Measurements from ENCODE around the gene SLC6A3.

The SLC6A3 gene

GRCh38 chr5:1396293-1396816 lies 48.9 kb downstream of the SLC6A3 start:
- no peak for TF ChIP-seq ZNF274 (IDR thresholded peaks at IDR 0.05; ENCODE audit: low read depth, low read length)
- no peak overlapping the region for H3K4me3 ChIP-seq (ENCODE audit: low read length)

DNA sequence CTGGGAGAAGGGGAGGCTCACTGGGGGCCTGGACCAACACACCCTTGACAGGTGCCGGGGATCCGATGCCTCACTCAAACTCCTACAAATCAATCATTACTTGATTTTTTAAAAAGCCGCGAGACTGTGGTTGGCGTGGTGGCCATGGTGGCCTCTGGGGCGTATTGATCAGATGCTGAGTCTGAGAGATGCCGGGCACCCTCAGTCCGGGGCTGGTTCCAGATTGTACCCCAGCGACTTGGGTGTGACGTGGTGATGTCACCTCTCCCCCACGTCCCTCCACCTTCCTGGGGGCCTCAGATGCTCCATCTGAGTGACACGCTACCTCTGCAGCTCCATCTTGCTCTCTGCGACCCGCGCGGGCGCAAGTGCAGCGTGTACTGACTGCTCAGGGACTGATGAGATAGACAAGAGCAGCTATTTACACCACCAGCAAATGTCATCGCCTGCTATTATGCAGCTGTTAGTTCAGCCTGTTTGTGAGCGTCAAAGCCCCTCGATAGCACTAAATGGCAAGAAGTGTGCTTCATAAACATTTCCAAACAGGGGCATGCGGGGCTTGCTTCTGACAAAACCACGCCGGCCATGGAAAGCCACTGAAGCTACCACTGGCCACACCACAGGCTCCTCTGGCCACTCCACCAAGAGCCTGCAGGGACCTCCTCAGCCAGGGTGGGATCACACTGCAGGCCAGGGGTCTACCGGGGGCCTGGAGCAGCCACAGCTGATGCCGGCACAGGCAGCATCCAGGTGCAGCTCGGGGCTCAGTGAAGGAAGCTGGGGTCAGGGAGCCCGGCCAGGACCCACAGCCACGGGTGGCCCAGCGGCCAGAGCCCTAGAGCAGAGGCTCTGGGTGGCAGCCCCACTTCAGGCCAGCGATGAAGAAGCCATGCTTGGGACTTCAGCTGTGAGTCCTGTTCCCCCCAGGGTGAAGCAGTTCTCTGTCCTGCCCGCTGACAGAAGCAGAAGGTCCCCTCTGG lies 50.1 kb downstream of the SLC6A3 start:
- no peak overlapping the region for H3K4me3 ChIP-seq (ENCODE audit: low read length)
- TF ChIP-seq ZNF274 (IDR thresholded peaks at IDR 0.05; ENCODE audit: low read depth, low read length): no peak

DNA sequence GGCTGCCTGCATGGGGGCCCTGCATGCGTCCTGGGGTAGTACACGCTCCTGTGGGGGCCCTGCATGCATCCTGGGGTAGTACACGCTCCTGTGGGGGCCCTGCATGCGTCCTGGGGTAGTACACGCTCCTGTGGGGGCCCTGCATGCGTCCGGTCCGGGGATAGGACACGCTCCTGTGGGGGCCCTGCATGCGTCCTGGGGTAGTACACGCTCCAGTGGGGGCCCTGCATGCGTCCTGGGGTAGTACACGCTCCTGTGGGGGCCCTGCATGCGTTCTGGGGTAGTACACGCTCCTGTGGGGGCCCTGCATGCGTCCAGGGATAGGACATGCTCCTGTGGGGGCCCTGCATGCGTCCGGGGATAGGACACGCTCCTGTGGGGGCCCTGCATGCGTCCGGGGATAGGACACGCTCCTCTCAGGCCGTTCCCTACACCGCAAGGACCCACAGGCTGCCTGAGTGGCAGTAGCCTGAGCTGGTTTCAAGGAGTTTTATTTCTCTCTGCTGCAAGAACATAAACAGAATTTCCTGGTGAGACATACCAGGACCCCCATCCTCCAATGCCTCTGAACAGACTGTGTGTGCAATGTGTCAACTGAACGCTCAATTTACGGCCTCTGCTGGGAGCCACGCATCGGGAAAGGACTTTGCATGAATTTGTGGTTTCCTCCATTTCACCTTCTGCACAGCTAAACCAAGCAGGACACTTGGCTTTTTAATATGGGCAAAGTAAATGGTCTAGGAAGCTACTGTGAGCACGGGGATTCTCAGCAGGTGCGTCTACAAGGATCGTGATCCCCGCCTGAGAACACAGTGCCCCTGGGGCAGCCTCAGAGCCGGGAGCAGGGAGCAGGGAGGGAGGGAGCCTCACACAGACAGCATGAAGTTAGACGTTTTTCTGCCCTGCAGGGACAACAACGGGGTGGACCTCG lies 51.4 kb downstream of the SLC6A3 start:
- H3K4me3 ChIP-seq (ENCODE audit: low read length): no peak overlapping the region
- TF ChIP-seq ZNF274 (IDR thresholded peaks at IDR 0.05; ENCODE audit: low read depth, low read length): no peak

GRCh38 chr5:1392801-1393565 lies 52.3 kb downstream of the SLC6A3 start:
- no peak for TF ChIP-seq ZNF274 (IDR thresholded peaks at IDR 0.05; ENCODE audit: low read depth, low read length)
- no peak overlapping the region for H3K4me3 ChIP-seq (ENCODE audit: low read length)

DNA sequence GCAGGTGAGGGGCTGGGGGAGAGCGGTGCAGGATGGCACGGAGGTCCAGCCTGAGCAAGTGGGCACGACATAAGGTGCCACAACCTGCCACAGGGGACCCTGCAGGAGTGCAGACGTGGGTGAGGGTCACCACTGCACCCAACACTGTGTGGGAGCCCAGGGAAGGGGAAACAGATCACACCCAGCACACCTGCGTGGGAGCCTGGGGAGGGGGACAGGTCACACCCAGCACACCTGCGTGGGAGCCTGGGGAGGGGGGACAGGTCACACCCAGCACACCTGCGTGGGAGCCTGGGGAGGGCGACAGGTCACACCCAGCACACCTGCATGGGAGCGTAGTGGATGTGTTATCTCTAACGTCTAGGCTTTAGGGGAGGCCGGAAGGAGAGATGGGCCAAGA lies 53.0 kb downstream of the SLC6A3 start:
- no peak overlapping the region for H3K4me3 ChIP-seq (ENCODE audit: low read length)
- TF ChIP-seq ZNF274 (IDR thresholded peaks at IDR 0.05; ENCODE audit: low read depth, low read length): no peak

- no peak overlapping the region for H3K4me3 ChIP-seq (ENCODE audit: low read length)
- TF ChIP-seq ZNF274 (IDR thresholded peaks at IDR 0.05; ENCODE audit: low read depth, low read length): no peak
Measured at GRCh38 chr5:1391691-1392090, 53.5 kb downstream of the SLC6A3 start.

- H3K4me3 ChIP-seq (ENCODE audit: low read length): no peak overlapping the region
- no peak for TF ChIP-seq ZNF274 (IDR thresholded peaks at IDR 0.05; ENCODE audit: low read depth, low read length)
Measured at GRCh38 chr5:1390861-1391600, 54.2 kb downstream of the SLC6A3 start.

DNA sequence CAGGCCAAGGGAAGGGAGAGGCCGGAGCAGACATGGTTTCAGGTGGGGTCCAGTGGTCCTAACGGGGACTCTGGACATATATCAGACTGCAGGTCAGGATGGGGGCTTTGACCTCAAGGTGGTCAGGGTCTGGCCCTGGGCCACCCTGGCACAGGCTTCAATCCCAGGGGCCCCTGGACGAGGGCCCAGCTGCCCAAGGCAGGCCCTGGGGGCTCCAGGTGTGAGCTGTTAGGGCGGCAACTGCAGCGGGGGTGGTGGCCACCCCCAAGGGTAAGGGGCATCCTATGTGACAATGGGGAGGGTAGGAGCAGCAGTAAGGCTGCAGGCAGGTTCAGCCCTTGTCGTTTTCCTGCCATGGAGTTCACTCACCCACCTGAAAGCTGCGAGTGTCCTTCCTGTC lies 54.9 kb downstream of the SLC6A3 start:
- no peak overlapping the region for H3K4me3 ChIP-seq (ENCODE audit: low read length)
- TF ChIP-seq ZNF274 (IDR thresholded peaks at IDR 0.05; ENCODE audit: low read depth, low read length): no peak

DNA sequence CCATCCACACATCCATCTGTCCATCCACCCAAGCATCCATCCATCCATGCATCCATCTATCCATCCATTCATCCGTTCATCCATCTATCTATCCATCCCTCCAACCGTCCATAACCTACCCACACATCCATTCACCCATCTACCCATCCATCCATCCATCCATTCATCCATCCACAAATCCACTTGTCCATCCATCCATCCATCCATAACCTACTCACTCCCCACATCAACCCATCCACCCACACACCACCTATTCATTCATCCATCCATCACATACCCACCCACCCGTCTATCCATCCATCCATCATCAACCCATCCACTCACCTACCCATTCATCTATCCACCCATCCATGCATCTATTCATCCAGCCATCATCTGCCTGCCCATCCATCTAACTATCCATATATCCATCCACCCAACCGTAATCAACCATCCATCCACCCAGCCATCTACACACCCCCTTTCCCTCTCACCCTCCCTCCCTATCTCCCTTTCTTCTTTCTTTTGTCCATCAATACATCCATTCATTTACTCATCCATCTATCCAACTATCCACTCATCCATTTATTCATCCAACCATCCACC lies 56.8 kb downstream of the SLC6A3 start:
- TF ChIP-seq ZNF274 (IDR thresholded peaks at IDR 0.05; ENCODE audit: low read depth, low read length): no peak
- H3K4me3 ChIP-seq (ENCODE audit: low read length): no peak overlapping the region

DNA sequence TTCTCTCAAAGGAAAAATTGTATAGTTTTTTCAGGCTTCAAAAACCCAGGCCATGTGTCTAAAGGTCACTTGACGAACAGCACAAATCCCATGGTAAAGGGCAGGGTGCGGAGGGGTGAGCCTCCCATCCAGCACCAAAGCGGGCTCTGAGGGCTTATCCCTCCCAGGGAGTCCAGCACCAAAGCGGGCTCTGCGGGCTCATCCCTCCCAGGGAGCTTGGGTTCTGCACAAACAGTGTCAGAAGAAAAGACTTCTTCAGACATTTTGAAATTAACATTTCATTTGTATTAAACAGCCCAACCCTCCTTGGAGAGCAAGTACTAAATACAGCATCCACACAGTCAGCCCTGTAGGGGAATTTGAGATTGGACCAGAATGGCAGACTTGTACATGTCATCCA lies 57.4 kb downstream of the SLC6A3 start:
- TF ChIP-seq ZNF274 (IDR thresholded peaks at IDR 0.05; ENCODE audit: low read depth, low read length): no peak
- H3K4me3 ChIP-seq (ENCODE audit: low read length): no peak overlapping the region

- H3K4me3 ChIP-seq (ENCODE audit: low read length): no peak overlapping the region
- no peak for TF ChIP-seq ZNF274 (IDR thresholded peaks at IDR 0.05; ENCODE audit: low read depth, low read length)
Measured at GRCh38 chr5:1387059-1387755, 58.0 kb downstream of the SLC6A3 start.

DNA sequence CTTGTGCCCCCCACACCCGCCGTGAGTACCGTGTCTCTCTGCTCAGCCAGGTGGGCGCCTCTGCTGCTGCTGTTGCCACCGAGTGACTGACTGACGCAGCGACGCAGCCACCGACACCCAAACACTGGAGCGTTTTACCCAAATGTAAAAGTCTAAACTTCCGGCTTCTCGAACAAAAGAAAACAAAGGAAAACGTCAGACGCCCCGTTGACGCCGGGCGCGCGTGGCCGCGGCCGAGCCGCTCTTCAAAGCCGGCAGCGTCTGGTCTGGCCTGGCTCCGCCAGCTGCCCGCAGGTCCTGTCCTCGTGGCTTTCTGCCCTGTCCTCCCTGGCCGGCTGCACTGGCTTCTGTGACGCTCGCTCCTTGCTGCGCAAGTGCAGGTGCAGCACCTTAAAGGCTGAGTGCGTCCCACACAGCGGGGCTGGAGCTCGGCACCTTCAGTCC lies 58.9 kb downstream of the SLC6A3 start:
- peak overlapping the region; percentile 60; the same call in 1 of the 2 replicates for H3K4me3 ChIP-seq (ENCODE audit: low read length)
- no peak for TF ChIP-seq ZNF274 (IDR thresholded peaks at IDR 0.05; ENCODE audit: low read depth, low read length)
